DMS 273 (cell line): Measurements from ENCODE around the gene PAK3.

Experiments used
- DNase-seq: peaks from one replicate; lab custom pipeline; 2025; ENCODE audit not compliant: unreplicated experiment; lab: John Stamatoyannopoulos, UW

PAK3 gene

GRCh38 chrX:111257733-111258132 lies 161.7 kb downstream of the PAK3 start:
- DNase-seq, result no peak

GRCh38 chrX:111259559-111259958 lies 163.6 kb downstream of the PAK3 start:
- no peak for DNase-seq

GRCh38 chrX:111260451-111260850 lies 164.5 kb downstream of the PAK3 start:
- DNase-seq, result no peak

- no peak for DNase-seq
Observed at GRCh38 chrX:111262086-111262485, 166.1 kb downstream of the PAK3 start.

- DNase-seq, result no peak
Observed at GRCh38 chrX:111264385-111264784, 168.4 kb downstream of the PAK3 start.

GRCh38 chrX:111265486-111265885 lies 169.5 kb downstream of the PAK3 start:
- no peak for DNase-seq

GRCh38 chrX:111268506-111268905 lies 172.5 kb downstream of the PAK3 start:
- no peak for DNase-seq

GRCh38 chrX:111270339-111270738 lies 174.3 kb downstream of the PAK3 start, which contains the start of gene CAPN6:
Gene CAPN6, minus strand, starts transcription at chrX:111270483. Its CDS starts 6,547 bp downstream, at chrX:111263936.
- DNase-seq, result no peak
